Superior temporal gyrus (tissue), 1 donor: ENCODE measurements around the gene FBXL2.
"Not testable (repeated sequence)": the region's sequence is repeated elsewhere in the genome, so short reads cannot be mapped to it uniquely, and the experiment has no call there.

Experiments used
- DNase-seq: peaks from one replicate; pipeline ENCODE4 v3.0.0-alpha.2; 2016; ENCODE audit errors: extremely low spot score

The FBXL2 gene

DNA sequence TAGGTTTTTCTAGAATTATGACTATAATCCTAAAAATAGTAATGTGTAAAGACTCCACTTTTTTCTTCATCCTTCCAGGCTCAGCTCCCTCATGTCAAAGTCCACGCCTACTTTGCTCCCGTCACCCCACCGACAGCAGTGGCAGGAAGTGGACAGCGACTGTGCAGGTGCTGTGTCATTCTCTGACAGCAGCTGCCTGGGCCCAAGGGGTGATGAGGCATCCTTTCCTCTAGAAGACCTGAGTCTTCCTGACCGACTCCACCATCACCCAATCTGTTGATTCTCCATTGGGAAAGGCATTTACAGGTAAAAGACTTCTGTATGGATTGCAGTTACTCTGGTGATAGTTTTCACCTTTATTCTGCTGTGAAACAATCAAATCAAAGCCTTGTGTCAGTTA is 108.2 kb downstream of the FBXL2 start:
- DNase-seq = no peak

DNA sequence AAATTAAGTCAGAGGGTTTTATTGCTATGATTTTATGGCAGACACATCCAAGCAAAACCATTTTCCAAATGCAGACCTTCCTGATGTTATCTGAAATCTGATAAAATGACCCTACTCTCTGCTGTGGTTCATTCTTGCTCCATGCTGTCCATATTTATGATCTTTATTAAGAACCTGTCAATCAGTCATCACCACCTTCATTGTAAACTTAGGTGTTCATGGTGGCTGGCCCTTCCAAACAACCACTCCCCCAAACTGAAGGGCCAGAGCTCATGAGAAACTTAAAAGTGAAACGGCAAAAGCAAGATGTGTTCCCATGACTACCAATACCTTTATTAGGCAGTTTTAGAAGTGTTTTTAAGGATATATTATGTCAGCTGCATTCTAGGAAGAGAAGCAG is 109.4 kb downstream of the FBXL2 start:
- DNase-seq = no peak

DNA sequence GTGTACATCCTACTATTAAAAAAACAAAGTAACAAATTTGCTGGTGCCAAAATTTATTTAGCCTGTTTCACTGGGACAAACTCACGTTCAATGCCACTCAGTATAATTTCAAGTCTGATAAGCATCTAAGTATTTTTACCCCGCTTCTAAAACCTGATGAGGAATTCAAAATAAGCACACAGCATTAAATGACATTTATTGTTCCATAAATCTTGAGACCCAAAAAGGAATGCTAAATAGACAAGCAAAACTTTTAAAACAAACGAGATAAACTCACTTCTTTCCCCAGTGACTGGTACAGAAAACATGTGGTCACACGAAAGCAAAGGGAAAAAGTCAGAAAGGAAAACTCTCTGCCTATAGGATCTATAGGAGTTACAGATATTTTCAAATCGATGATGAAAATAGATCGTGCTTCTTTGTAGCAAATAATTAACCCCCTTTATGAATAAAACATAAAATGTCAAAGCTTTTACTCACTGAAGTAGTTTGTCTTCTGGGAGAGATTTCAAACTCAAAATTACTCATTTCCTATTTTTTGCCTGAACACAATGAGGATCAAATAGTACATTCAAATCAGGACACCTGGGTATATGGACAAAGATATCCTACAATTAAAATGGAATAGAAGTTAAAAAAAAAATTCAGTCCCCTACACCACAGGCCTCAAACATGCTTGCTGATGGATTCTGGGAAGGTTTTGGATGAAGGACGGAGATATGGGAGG is 111.3 kb downstream of the FBXL2 start:
- no peak for DNase-seq

DNA sequence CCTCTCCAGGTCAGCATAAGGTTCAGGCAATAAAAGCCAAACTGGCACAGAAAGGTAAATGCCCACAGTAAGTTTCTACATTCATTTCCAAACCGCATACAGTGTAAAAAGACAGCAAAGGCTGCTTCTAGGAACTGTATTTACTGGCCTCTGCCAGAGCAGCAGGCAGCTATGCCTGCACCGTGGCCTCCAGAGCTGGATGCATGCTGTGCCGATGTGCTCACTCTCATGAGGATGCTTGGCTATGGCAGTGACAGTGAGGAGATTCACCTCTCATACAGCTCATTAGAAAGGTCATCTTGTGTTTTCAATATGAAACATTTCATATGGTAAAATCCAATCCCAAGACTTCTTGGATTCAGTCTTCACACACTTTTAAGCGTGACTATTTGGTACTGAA is 112.7 kb downstream of the FBXL2 start:
- DNase-seq = no peak

DNA sequence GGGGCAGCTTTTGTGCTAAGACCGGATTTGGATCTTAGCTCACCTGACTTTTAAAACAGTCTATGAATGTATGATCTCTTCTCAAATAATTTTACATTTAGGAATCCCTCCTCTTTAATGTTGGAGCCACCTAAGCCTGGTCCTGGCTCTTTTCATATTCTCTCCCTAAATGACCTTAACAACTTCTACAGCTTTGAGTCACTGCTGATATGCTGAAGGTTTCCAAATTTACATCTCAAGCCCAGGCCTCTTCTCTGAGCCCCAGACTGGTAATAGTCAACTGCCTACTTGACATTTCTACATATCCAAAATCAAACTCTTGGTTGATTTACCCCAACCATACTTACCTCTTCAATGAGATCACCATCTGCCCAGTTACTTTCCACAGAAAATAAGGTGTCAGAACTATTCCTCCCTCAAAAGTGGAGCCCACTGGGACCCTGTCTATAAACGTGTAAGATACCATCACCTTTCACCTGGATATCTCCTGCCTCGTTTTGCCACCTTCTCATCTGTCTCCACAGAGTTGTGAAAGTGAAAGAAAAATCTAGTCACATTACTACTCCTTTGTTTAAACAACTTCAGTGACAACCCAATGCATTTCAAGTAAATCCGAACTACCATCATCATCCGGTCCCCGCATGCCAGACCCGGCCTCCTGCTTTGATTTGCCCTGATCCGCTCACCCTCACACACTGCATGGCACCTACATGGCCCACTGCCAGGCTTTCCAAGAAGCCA is 114.2 kb downstream of the FBXL2 start:
- DNase-seq = no peak

DNA sequence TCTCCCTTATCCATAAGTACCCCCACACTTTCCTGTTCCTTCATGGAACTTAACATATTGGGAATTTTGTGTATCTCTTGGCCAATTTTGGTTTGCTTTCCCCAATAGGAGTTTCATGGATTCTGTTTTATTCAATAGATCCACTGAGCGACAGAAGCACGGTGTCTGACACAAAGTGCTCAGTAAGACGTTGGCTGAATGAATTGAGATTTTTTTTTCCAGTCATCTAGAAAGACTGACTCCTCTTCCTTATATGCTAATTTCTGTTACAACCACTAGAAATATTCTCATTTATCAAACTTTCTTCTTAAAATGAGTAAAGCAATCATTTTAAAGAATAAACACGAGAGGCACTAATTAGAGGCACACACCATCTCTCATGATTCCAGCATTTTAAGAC is 114.9 kb downstream of the FBXL2 start:
- DNase-seq = no peak

DNA sequence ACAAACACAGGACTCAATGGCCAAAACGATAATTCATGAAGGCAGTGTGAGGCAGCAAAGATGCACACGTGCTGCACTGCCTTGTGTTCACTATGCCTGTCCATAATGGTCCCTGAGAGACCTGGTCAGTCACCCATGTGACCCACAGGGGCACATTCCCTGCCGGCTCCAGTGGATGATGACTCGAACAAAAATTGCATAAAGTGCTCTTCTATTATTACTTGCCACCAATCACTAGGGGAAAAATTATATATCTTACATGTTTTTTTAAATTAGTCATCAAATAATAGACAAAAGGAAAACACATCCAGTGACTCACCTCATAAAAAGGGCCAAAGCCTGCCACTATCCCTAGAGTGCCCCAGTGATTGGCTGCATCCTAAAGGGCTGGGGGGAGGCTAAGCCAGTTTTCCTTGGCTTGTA is 115.5 kb downstream of the FBXL2 start:
- no peak for DNase-seq

DNA sequence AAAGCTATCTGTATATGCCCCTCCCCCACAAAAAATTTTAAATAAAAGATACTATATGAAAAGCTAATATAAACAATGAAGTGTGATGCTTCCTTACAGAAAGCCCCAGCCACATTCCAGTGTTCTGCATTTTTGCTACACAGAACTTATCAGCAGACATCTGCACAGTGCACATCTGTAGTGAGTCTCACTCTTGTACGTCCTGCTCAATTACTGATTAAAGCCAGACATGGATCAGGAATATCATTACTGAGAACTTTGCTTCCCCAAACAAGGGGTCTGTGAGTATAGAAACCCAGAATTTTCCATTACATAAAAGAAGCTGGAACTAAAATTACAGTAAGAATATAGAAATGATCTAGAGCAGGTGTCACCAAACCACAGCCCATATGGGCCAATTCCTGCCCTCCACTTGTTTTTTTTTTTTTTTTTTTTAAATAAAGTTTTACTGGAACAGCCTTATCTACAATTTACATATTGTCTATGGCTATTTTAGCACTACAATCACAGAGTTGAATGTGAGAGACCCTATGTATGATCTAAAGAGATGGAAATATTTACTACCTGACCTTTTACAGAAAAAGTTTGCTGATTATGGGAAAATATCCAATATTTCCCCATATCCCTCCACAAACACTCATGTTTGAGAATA is 117.3 kb downstream of the FBXL2 start:
- no peak for DNase-seq

DNA sequence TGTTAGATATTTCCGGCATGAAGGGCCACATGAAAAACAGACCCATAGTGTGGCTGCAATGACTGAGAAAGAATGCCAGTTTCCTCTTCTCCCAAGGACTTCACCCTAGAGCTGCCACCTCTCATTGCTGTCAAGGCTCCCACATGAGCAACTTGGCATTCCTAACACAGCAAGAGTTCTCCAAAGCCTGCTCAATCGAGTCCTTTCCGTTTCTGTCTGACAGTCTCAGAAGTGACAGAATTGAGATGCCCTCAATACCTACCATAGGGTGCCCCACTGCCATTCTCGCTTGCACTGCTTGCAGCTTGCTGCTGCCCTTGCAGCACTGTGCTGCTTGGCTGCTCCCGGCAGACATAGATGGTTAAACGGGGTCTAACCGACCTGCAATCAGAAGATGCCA is 118.7 kb downstream of the FBXL2 start:
- DNase-seq = no peak

DNA sequence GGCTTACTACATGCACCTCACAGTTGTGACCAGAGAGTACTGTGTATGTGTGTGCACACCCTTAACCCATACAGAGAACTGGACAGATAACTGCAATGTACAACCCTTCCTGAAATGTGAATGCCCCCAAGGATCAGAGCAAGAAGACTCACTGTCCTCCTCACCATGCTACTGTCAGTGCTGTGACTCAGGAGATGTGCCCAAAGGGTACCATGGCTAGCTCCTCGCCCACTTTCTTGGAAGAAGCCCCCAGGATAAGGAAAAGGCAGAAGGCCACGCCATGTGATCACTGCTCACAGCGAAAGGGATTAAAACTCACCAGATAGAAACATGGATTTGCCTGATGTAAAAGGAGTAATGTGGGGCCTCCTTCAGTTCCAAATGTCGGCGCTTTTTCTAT is 121.2 kb downstream of the FBXL2 start:
- DNase-seq = no peak

DNA sequence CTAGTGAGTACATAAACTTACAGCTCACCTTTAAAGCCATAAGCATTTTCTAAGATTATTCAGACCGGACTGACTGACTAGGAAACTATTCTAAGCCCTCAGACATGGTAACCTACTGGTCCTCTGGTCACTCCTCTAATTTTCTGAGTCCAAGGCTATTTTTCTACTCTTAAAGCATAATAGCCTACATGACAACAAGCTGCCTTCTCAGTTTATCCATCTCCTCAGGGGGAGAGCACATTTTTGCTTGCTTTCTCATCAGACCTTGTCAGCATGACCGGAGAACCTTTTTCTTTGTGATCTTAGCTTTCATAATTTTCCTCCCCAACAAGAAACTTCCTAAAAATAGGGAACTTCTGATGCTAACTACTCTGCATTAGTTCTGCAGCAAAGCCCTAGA is 124.5 kb downstream of the FBXL2 start:
- DNase-seq = no peak

DNA sequence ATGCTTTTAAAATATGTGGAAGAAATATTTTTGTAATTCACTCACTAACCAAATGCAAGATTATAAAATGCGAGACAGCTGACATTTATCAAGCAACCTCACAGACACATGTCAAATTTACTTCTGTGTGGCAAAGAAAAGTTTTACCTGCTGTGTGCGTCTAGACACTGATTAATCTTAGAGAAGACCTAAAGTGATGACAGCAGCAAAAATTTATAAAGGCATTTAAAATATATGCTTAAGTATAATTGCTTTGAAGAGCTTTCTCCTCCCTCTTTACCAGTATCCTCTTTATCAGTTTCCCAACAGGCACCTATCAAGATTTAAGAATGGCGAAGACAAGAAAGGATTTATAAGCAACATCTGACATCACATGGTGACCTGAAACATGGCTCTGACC is 125.7 kb downstream of the FBXL2 start:
- DNase-seq = no peak

DNA sequence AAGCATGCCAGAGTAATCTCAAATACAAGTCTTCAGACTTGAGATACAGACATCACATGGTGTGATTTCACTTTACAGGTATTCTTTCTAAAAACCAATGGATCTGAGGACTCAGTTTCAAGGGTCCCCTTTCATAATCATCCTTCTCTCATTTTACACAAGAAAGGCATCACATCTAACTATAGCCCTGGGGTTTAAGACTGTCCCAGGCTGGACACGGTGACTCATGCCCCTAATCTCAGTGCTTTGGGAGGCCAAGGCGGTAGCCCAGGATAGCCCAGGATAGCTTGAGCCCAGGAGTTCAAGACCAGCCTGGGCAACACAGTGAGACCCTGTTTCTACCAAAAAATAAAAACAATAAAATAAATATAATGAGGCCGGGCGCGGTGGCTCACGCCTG is 126.5 kb downstream of the FBXL2 start:
- no peak for DNase-seq

DNA sequence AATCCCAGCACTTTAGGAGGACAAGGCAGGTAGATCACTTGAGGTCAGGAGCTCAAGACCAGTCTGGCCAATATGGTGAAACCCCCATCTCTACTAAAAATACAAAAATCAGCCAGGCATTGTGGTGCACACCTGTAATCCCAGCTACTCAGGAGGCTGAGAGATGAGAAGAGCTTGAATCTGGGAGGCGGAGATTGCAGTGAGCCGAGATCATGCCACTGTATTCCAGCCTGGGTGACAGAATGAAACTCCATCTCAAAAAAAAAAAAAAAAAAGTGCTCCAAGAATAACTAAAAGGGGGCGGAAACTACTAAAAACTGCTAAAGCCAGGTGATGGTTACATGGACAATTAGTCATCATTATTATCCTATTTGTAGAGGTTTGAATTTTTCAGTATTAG is 133.6 kb downstream of the FBXL2 start:
- not testable (repeated sequence) for DNase-seq

DNA sequence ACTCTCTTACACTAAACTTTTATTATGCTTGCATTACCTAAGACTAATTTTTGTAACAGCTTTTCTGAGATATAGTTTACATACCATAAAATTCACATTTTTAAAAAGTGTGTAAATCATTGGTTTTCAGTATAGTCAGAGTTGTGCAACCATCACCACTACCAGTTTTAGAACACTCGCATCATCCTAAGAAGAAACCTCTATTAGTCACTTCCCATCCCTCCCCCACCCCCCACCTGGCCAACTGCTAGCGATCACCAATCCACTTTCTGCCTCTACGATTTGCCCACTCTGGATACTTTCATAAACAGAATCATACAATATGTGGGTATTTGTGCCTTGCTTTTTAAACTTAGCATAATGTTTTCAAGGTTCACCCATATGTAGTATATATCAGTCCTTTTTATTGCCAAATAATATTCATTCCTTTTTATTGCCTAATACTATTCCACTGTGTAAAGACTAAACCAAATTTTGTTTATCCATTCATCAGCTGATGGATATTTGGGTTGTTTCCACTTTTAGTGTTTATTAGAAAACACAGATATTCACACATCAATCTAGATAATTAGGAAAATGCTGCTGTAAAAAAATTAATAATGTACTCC is 139.9 kb downstream of the FBXL2 start:
- no peak for DNase-seq

DNA sequence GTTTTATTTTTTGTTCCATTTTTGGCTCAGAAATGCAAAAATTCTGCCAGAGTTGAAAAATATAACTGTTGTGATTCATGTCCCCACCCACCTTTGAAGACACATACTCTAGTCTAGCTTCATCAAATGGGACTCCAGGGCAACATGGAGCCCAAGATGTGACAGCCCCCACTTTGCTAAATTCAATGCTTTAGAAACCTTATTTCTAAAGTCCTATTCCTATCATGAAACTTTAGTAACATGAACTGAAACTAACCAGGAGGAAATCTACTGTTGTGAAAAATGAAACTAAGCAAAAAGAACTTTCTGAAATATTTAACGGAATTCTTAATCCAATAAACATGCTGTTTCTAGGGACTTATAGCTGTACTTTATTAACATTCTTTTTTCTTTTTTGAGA is 142.7 kb downstream of the FBXL2 start:
- DNase-seq = no peak

DNA sequence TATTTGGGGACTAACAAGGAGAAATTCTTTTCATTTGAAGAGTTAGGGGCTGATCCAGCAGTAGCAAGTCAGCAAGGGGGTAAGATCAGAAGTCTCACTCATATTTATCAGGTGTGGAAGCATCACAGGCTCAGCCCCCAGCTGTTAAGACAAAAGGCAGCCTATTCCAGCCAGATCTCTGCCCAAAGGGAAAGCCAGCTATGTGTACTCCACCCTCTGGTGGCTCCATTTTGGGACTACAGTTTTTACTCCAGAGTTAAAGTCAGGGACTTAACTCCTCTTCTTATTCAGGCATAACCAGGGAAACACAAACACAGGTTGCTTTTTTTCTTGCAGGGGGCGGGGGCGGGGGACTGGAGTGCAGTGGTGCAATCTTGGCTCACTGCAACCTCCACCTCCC is 143.7 kb downstream of the FBXL2 start:
- DNase-seq = no peak

DNA sequence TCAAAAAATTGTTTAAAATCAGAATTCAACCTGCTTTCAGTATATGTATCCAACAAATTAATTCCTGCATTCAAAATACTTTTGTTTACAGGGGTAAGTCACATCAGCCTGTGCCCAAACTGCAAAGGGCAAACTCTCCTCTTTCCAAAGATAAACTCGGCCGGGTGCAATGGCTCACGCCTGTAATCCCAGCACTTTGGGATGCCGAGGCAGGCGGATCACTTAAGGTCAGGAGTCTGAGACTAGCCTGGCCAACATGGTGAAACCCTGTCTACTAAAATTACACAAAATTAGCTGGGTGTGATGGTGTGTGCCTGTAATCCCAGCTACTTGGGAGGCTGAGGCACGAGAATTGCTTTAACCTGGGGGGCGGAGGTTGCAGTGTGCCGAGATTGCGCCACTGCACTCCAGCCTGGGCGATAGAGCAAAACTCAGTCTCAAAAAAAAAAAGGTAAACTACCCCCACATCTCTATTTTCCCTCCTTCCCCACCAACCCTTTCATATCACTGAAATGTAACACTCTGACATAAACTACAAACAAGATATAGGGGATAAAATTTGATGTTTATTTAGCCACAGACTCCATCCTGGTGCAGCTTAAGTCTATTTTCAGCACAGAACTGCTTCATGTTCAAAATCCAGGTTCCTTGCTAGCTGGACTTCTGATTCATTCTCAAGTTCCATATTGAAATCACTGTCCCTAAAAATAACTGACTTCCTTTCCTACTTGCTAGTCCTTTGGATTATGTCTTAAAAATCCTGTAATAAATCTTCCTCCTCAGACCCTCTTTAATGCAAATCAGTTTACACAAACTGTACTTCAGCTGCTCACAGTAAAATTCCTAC is 147.6 kb downstream of the FBXL2 start:
- DNase-seq = no peak

DNA sequence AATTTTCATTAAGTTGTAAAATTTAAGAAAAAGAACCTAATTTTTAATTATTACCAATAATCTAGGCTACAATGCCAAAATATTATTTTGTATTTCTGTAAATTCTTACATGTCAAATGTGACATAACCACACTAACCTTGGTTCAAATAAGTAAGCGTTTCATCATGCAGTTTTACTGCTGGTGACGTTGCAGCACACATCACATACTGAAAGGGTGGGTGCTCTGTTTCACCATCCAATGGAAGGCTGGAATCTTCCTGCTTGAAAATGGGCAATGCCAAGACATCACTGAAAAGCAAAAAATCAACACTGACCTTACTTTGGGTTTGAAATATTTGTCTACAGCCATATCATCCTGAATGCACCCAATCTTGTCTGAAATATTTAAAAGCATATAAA is 148.2 kb downstream of the FBXL2 start:
- DNase-seq = no peak

DNA sequence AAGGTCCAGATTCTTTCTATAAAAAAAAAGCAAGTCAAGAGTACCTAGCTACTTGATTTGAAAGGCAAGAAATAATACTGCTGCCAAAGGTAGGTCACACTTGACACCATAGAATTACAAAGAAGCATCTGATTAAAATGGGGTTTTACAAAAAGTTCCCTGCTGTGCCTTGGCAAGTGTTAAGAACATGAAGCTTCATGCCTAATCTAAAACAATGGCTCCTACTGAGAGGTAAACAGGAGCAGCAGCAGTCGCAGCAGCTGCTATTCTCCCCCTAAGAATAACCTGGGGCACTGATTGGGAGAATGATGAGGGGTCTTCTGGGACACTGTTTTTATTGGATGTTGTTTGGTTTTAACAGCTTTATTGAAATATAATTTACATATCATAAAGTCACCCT is 148.8 kb downstream of the FBXL2 start:
- no peak for DNase-seq

DNA sequence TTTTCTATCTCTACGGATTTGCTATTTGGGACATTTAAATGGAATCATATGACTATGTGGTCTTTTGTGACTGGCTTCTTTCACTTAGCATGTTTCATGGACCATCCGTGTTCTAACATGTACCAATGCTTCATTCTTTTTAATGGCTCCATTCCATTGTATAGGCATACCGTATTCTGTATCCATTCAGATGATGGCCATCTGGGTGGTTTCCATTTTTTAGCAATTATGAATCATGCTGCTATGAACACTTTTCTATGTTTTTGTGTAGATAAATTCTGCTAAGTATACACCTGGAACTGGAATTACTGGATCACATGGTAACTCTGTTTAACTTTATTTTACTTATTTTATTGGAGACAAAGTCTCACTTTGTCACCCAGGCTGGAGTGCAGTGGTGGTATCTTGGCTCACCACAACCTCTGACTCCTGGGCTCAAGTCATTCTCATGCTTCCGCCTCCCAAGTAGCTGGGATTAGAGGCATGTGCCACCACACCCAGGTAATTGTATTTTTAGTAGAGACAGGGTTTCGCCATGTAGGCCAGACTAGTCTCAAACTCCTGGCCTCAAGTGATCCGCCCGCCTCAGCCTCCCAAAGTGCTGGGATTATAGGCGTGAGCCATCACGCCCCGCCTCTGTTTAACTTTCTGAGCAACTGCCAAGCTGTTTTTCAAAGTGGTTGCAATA is 149.5 kb downstream of the FBXL2 start:
- DNase-seq = no peak
